G401 (cell line): ENCODE data around the gene GSTCD. TPM values are rescaled to one million over a fixed set of nuclear protein-coding genes. Genes with fewer than 3 reads are reported as not detected.
"Not testable (repeated sequence)": the region's sequence is repeated elsewhere in the genome, so short reads cannot be mapped to it uniquely, and the experiment has no call there.

Experiments
- DNase-seq: peaks from one replicate; pipeline ENCODE4 v3.0.0-alpha.2; 2015; ENCODE audit warnings: low spot score
- in situ Hi-C: cut with HindIII; loops from 2 replicates; pipeline ENCODE4 v1.10.0; 2016; ENCODE audit warnings: low sequenced_read_pairs, mixed read lengths
- total RNA-seq: library from RNA; depleted of rRNA; stranded (reverse); fragments of >200 nt; shearing (Covaris generic); gene quantifications from 2 replicates; pipeline ENCODE4 v1.2.3, GENCODE V29; 2014; rRNA removed

The GSTCD gene
- total RNA-seq, 1 experiment from 2014 or later = 45.4 TPM

DNA sequence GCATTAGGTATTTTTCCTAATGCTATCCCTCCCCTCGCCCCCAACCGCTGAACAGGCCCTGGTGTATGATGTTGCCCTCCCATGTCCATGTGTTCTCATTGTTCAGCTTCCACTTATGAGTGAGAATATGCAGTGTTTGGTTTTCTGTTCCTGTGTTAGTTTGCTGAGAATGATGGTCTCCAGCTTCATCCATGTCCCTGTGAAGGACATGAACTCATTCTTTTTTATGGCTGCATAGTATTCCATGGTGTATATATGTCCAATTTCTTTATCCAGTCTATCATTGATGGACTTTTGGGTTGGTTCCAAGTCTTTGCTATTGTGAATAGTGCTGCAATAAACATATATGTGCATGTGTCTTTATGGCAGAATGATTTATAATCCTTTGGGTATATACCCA, 143.6 kb downstream of the GSTCD start:
- DNase-seq, in situ Hi-C loops: not testable (repeated sequence)

DNA sequence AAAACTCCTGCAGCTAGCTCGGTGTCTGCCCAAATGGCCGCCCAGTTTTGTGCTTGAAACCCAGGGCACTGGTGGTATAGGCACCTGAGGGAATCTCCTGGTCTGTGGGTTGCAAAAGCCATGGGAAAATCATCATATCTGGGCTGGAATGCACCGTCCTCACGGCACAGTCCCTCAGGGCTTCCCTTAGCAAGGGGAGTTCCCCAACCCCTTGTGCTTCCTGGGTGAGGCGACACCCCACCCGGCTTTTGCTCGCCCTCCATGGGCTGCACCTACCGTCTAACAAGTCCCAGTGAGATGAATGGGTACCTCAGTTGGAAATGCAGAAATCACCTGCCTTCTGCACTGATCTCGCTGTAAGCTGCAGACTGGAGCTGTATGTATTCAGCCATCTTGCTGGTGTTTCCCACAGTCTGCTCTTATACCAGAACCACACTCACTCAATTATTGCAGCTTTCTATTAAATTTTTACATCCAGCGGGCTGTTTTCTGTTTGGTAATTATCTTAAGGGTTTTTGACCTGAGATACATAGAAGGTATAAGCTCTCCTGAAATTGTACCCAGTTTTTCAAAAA, 150.0 kb downstream of the GSTCD start:
- DNase-seq = no peak
- in situ Hi-C loops = no loop called here

DNA sequence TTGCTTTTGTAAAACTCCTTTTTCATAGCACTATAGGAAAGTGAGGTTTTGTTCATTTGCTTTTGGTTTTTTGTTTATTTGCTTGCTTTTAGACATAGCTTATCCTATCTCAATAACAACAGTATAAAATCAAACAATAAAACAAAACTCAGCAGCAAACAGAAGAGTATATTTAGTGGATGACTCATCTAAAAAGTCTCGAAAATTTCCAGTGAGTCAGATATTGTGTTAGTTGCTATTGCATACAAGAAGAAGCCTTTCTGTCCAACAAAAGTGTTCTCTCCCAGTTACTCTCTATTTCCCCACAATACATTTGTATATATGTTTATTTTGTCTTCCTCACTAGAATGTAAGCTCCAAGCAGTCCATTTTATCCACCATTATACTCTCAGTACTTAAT, 150.6 kb downstream of the GSTCD start:
- DNase-seq = no peak
- in situ Hi-C loops = no loop called here

DNA sequence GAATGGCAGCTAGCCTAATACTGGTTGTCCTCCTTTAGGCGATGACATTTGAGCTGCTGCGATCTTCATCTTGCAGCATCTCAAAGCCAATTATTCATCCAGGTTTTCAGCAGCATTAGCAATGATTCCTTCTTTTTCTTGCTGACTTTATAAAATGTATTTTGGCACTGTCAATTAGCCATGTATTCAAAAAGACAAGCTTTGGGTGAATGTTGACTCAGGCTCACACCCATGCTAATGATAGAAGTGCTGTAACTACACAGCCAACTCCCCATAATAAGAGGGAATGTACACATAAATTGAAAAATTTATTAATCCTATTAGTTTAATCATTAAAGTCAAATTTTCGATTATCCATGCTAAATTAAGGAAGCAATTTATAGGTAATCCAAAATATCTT, 162.4 kb downstream of the GSTCD start:
- no peak for DNase-seq
- in situ Hi-C loops = no loop called here

DNA sequence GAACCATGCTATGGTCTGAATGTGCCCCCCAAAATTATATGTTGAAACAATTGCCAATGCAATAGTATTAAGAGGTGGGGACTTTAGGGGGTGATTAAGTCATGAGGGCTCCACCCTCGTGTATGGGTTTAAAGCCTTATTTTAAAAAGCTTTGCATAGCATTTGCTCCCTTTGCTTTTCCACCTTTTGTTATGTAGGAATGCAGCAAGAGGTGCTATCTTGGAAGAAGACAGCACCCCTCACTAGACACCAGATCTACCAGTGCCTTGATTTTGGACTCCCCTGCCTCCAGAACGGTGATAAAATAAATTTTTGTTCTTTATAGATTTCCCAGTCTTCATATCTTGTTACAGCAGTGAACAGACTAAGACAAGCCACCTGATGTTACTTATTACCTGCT, 163.4 kb downstream of the GSTCD start:
- DNase-seq = no peak
- in situ Hi-C loops = no loop called here

DNA sequence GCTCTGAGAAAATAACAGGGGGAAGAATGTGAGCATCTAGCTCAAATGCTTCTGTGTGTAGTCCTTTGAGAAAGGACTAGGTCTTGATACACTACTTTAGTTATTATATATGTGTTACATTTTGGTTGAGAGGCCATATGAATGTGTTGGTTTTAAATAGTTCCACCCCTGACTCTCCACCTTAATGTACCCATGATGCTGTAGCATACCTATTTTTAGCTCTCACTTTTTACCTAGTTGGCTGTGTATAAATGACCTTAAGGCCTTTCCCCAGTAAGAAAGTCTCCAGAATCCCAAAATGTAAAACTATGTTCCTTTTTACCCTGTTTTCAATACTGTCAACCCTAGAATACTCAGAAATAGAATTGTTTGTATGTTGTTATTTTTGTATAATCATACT, 166.6 kb downstream of the GSTCD start:
- in situ Hi-C loops = no loop called here
- DNase-seq = no peak

DNA sequence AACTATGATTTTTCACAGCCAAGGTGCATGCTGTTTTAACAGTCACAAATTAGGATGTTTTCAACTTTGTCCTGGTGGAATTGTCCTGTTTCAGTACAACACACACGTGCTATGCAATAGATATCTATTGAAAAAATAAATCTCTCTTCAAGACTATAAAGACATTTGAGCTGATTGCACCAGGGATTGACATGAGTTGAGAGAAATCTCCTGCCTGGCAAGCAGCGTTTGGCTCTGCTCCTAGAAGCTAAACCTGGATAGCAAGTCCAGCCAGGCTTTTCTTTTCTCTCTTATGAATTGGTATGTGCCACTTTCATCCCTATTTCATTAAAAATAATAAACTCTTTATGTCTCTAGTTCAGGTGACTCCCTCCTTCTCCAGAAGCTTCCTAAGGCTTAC, 170.1 kb downstream of the GSTCD start:
- in situ Hi-C loops = no loop called here
- no peak for DNase-seq

DNA sequence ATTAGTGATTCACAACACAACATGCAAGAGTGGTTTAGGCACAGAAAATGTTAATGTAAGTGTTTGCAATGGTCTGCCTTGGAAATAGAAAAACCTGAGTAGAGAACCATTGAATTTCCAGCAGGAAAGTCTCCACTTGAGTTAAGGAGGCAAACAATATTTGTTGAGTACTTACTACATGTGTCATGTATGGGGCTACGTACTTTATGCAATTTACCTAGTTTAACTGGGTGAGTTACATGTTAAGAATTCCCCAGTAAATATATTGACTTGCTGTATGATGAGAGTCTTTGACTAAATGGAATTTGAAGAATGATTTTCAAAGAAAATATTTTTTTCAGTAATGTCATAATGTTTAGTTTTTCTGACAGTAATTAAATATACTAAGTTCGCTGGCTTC, 178.9 kb downstream of the GSTCD start:
- in situ Hi-C loops = no loop called here
- no peak for DNase-seq

DNA sequence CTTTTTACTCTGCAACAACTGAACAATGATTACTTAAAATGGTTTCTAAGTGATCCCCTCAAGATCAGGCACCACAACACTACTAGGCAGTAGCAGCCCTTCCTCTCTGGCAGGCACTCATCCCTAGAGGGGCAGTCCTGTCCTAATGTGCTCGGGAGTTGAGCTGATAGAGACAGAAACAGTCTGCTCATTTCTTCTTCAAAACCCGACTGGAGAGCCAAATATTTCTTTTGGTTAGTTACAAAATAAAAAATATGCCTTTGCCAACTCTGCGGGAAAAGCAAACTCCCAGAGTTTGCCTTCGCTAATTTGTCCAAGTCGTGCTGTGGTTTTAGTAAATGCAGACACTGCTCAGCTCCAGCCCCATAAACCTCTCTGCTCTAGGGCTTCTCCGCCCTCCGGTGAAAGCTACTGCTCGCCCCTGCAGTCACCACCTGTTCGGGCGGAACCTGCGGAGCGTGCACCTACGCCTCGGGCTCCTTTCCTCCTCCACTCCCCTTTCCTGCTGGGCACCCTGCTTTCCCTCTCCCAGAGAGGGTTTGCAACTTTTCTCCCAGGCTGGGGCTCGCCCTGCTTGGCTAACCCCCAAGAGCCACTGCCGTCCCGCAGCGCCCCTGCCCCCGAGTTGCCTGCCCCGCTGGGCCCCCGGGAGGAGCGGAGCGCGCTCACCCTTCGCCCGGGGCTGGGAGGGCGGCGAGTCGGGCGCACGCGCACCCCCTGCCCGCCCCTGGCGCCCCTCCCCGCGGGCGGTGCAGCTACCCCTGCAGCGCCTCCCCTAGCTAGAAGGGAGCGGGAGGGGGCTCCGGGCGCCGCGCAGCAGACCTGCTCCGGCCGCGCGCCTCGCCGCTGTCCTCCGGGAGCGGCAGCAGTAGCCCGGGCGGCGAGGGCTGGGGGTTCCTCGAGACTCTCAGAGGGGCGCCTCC, 186.3 kb downstream of the GSTCD start, which contains the start of gene NPNT:
Gene NPNT (plus strand): TSS at position 812 of the 923 bp plus-strand sequence. CDS start 182 bp downstream, outside the sequence.
- in situ Hi-C loops = no loop called here
- no peak for DNase-seq

DNA sequence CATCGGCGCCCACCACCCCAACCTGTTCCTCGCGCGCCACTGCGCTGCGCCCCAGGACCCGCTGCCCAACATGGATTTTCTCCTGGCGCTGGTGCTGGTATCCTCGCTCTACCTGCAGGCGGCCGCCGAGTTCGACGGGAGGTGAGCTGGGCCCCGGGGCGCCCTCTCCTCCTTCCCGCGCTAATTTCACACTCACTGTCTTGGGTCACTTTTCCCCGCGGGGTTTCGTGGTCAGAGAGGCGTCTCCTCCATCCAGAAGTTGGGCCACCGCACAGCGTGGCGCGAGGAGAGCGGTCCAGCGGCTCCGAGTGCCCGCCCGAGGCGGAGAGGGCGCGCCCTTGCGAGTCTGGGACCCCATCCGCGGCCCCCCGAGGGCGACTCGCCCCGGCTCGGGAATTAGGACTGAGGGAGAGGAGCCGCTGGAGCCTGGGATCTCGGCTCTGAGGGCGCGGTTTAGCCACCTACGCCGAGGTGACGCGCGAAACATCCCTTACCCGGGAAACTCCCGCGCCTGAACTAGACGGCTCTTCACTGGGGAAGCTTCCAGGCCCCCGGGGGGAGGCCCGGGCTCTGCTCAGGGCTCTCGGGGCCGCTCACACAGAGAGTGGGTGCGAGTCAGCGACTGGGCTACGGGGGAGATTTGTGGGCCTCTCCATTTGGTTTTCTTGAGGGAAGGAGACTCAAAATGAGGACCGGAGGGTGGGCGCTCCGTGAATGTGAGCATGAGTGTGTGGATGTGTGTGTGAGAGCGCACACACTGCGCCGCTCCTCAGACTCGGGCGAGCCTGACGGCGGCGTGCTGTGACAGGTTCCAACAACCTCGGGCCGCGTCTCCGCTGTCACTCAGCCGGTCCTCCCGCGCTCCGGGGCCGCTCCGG, 187.2 kb downstream of the GSTCD start:
- in situ Hi-C loops = no loop called here
- no peak for DNase-seq

DNA sequence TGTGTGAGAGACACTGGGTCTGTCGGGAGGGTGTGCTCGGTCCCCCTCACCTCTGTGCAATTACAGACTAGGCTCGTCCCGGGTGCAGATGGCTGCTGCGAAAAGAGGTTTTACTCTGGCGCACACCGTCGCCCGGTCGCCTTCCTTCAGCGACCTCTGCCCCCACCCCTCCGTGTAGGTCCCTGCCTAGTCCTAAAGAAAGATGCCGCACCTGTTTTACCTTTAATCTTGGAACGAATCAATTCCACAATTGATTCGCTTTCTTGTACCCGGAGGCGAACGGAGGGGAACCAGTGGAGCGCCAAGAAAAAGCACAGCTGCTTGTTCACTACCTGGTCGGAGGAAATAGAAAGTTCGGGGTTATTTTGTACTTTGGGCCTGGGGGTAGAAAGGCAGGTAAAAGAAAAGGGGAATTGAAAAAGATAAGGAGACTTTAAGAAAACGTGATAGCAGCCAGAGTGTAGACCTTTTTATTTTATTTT, 187.9 kb downstream of the GSTCD start:
- in situ Hi-C loops = no loop called here
- no peak for DNase-seq

Other genes with a start within 250 kb of the GSTCD start
- gene PPA2, start 234.7 kb upstream of the GSTCD start, total RNA-seq = 203 and 214 TPM in 2 replicates
- not detected in 2 replicates for gene ARHGEF38, start 156.2 kb upstream of the GSTCD start, total RNA-seq
- gene INTS12, start 95 bp upstream of the GSTCD start, total RNA-seq = 15.3 and 30.1 TPM in 2 replicates
- gene NPNT, start 186.7 kb downstream of the GSTCD start, total RNA-seq = not detected in 2 replicates